Mononuclear cell (primary cell): Measurements from ENCODE around the gene MECR. TPM values are rescaled to one million over a fixed set of nuclear protein-coding genes. Genes with fewer than 3 reads are reported as not detected.
"Not testable (repeated sequence)": the region's sequence is repeated elsewhere in the genome, so short reads cannot be mapped to it uniquely, and the experiment has no call there.

Source experiments
- H3K27me3 ChIP-seq: 2 replicates; pipeline ENCODE4 v1.6.0; 2011; ENCODE audit warnings: low read length, control low read depth; ENCODE audit not compliant: insufficient read depth
- H3K4me1 ChIP-seq: 2 replicates; pipeline ENCODE4 v1.5.1; 2011; ENCODE audit warnings: mild to moderate bottlenecking, low read length, control low read depth; ENCODE audit not compliant: insufficient read depth
- H3K4me3 ChIP-seq: 2 replicates; pipeline ENCODE4 v1.5.1; 2011; ENCODE audit warnings: mild to moderate bottlenecking, low read length, moderate library complexity
- H3K9me3 ChIP-seq: 2 replicates; pipeline ENCODE4 v1.5.1; 2011; ENCODE audit warnings: low read depth, mild to moderate bottlenecking, control low read depth, low read length
- total RNA-seq: library from RNA; depleted of rRNA; stranded (reverse); fragments of >200 nt; gene quantifications from one replicate; pipeline ENCODE4 v1.2.3, GENCODE V29; 2012

MECR gene
- total RNA-seq, 1 donor = 2.1 TPM

- Histone ChIP-seq H3K9me3 (no peaks in the 10 kb centered on the region), H3K4me1 (no peaks in the 10 kb centered on the region), H3K4me3 (no peak overlapping the region), H3K27me3 (no peaks in the 10 kb centered on the region)
Observed at GRCh38 chr1:29245876-29246275, 15.1 kb upstream of the MECR start.

GRCh38 chr1:29245261-29245660 lies 14.5 kb upstream of the MECR start:
- Histone ChIP-seq H3K4me1 (no peaks in the 10 kb centered on the region), H3K27me3 (peaks cover under 1% of the 10 kb centered on the region), H3K9me3 (no peaks in the 10 kb centered on the region), H3K4me3 (no peak overlapping the region)

DNA sequence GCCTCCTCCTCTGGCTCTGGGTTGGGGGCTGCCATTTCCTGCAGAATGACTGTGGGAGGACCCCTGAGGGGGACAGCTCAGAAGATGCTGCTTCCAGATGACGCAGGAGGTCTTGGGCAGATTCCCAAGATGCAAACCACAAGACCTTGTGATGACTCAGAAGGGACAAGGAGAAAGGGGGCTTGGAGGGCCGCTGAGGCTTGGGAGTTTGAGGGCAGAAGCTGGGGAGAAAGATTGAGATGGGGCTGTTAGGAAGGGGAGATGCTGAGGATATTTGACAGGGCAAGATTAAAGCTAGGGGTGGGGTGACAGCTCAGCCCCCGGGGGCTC lies 13.1 kb upstream of the MECR start:
- Histone ChIP-seq H3K4me3 (no peak overlapping the region), H3K9me3 (no peaks in the 10 kb centered on the region), H3K4me1 (no peaks in the 10 kb centered on the region), H3K27me3 (peaks cover 15% of the 10 kb centered on the region)

- Histone ChIP-seq H3K4me3 (no peak overlapping the region), H3K27me3 (peaks cover 21% of the 10 kb centered on the region), H3K4me1 (peaks cover 3% of the 10 kb centered on the region), H3K9me3 (no peaks in the 10 kb centered on the region)
Observed at GRCh38 chr1:29243023-29243870, 12.5 kb upstream of the MECR start.

DNA sequence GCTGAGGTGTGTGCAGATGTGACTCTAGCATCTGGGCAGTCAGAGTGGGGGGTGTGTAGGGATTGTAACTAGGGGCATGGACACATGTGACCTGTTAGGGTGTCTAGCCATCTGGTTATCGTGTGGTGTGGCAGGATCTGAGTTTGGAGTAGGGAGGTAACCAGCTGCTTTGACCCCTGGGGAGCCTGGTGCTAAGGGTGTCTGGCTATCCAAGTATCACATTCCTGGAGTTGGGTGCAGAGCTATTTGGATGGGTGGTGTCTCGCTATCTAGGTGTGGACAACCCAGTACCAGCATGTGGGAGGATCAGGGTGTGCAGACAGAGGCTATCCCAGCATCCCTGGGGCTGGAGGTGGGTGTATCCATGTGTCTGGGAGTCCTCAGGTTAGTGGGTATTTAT lies 10.3 kb upstream of the MECR start:
- no peak overlapping the region for H3K4me3 ChIP-seq
- H3K9me3 ChIP-seq = no peaks in the 10 kb centered on the region
- H3K27me3 ChIP-seq = peaks cover 34% of the 10 kb centered on the region
- peaks cover 20% of the 10 kb centered on the region for H3K4me1 ChIP-seq

GRCh38 chr1:29240400-29240837 lies 9.7 kb upstream of the MECR start:
- H3K4me1 ChIP-seq = peaks cover 22% of the 10 kb centered on the region
- peaks cover 40% of the 10 kb centered on the region for H3K27me3 ChIP-seq
- H3K4me3 ChIP-seq = no peak overlapping the region
- H3K9me3 ChIP-seq = no peaks in the 10 kb centered on the region

GRCh38 chr1:29239142-29239541 lies 8.4 kb upstream of the MECR start:
- Histone ChIP-seq H3K9me3 (no peaks in the 10 kb centered on the region), H3K4me1 (peaks cover 22% of the 10 kb centered on the region), H3K27me3 (peaks cover 41% of the 10 kb centered on the region), H3K4me3 (no peak overlapping the region)

GRCh38 chr1:29238620-29239002 lies 7.9 kb upstream of the MECR start:
- H3K4me3 ChIP-seq = no peak overlapping the region
- H3K9me3 ChIP-seq = no peaks in the 10 kb centered on the region
- peaks cover 41% of the 10 kb centered on the region for H3K27me3 ChIP-seq
- peaks cover 22% of the 10 kb centered on the region for H3K4me1 ChIP-seq

GRCh38 chr1:29237852-29238619 lies 7.3 kb upstream of the MECR start:
- no peak overlapping the region for H3K4me3 ChIP-seq
- peaks cover 41% of the 10 kb centered on the region for H3K27me3 ChIP-seq
- H3K4me1 ChIP-seq = peaks cover 22% of the 10 kb centered on the region
- no peaks in the 10 kb centered on the region for H3K9me3 ChIP-seq

GRCh38 chr1:29237129-29237821 lies 6.5 kb upstream of the MECR start:
- Histone ChIP-seq H3K4me1 (peaks cover 22% of the 10 kb centered on the region), H3K4me3 (peak overlapping the region; percentile 18), H3K9me3 (no peaks in the 10 kb centered on the region), H3K27me3 (peaks cover 41% of the 10 kb centered on the region)

DNA sequence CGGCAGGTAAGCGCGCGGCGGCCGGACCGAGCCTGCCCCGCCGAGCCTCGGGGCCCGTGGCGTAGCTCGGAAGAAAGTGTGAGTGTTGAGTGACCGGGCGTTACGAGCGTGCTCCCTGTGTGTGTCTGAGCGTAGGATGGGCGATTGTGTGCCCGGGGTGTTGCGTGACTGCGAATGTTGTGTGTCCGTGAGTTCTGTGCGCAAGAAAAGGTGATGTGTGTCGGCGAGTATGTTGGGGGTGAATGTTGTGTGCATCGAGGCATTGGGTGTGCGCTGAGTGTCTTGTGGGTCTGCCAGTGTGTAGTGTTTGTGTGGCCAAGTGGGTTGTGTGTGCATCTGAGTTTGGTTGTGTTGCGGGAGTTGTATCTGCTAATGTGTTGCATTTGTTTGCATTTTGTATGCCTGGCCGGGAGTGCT lies 6.0 kb upstream of the MECR start:
- H3K9me3 ChIP-seq = no peaks in the 10 kb centered on the region
- H3K4me1 ChIP-seq = peaks cover 22% of the 10 kb centered on the region
- H3K4me3 ChIP-seq = peak overlapping the region; percentile 25
- H3K27me3 ChIP-seq = peaks cover 41% of the 10 kb centered on the region

- peaks cover 41% of the 10 kb centered on the region for H3K27me3 ChIP-seq
- peak within 1 kb of the TSS; percentile 25 for H3K4me3 ChIP-seq
- peaks cover 25% of the 10 kb centered on the region for H3K4me1 ChIP-seq
- no peaks in the 10 kb centered on the region for H3K9me3 ChIP-seq
Observed at GRCh38 chr1:29235955-29236711, 5.4 kb upstream of the MECR start, which contains the start of gene PTPRU. TSS of gene PTPRU (plus strand) at chr1:29236522. CDS start at chr1:29236645, 123 bp downstream.

- H3K4me3 ChIP-seq = not testable (repeated sequence)
Observed at GRCh38 chr1:29234881-29235280, 4.1 kb upstream of the MECR start.

GRCh38 chr1:29234471-29234870 lies 3.7 kb upstream of the MECR start:
- Histone ChIP-seq H3K27me3 (peaks cover 33% of the 10 kb centered on the region), H3K9me3 (no peaks in the 10 kb centered on the region), H3K4me1 (peaks cover 34% of the 10 kb centered on the region), H3K4me3 (no peak overlapping the region)

More at GRCh38 chr1:29234881-29235280, 4.1 kb upstream of the MECR start:
- H3K4me1 ChIP-seq = peaks cover 33% of the 10 kb centered on the region
- H3K9me3 ChIP-seq = not testable (repeated sequence)
- H3K27me3 ChIP-seq = peaks cover 37% of the 10 kb centered on the region
